H1 (cell line): ENCODE data around the gene TAF10. TPM values are rescaled to one million over a fixed set of nuclear protein-coding genes. Genes with fewer than 3 reads are reported as not detected.

Source experiments
- CTCF ChIA-PET: fragments of 300-600 bp; sonication (Branson Sonifier 250); formaldehyde crosslinking; loops from one replicate; lab custom pipeline; 2021; ENCODE audit not compliant: partially characterized antibody; lab: Charles Lee
- POLR2A ChIA-PET: fragments of 300-600 bp; sonication (Branson Sonifier 250); formaldehyde crosslinking; loops from one replicate; lab custom pipeline; 2021; ENCODE audit warnings: inconsistent platforms; ENCODE audit not compliant: partially characterized antibody; lab: Charles Lee
- DNase-seq, 2 experiments: peaks; one replicate each; pipeline versions ENCODE4 v3.0.0 to v3.0.0-alpha.2; 2010 to 2022; ENCODE audit warnings: low spot score in 2 of 2, low read depth in 1 of 2, mixed read lengths in 1 of 2
- FAIRE-seq: peaks from 2 replicates; lab custom pipeline; 2011; peaks lifted over from hg19 to GRCh38; lab: Jason Lieb, UNC
- H2AFZ ChIP-seq: 2 replicates; pipeline ENCODE4 v1.8.1; 2012; ENCODE audit warnings: low read length, inconsistent platforms
- H2AK5ac ChIP-seq: 2 replicates; pipeline ENCODE4 v1.6.1; 2013; ENCODE audit warnings: low read depth, low read length
- H2BK120ac ChIP-seq: replicated peaks from 2 replicates; pipeline ENCODE3; 2013; ENCODE audit warnings: low read depth, low read length, inconsistent platforms
- H2BK12ac ChIP-seq: 2 replicates; pipeline ENCODE4 v1.6.1; 2013; ENCODE audit warnings: low read depth, low read length
- H2BK15ac ChIP-seq: 2 replicates; pipeline ENCODE4 v1.6.1; 2013; ENCODE audit warnings: low read length
- H2BK20ac ChIP-seq: 2 replicates; pipeline ENCODE4 v1.6.1; 2013; ENCODE audit warnings: low read length
- H2BK5ac ChIP-seq: 2 replicates; pipeline ENCODE4 v1.6.1; 2013; ENCODE audit warnings: low read depth, low read length
- H3K14ac ChIP-seq: 2 replicates; pipeline ENCODE4 v1.6.1; 2013; ENCODE audit warnings: inconsistent platforms; ENCODE audit not compliant: insufficient read length
- H3K18ac ChIP-seq: 2 replicates; pipeline ENCODE4 v1.6.1; 2013; ENCODE audit warnings: low read length; ENCODE audit errors: extremely low read depth
- H3K23ac ChIP-seq: 2 replicates; pipeline ENCODE4 v1.6.1; 2013; ENCODE audit warnings: inconsistent platforms; ENCODE audit not compliant: insufficient read length
- H3K23me2 ChIP-seq: 2 replicates; pipeline ENCODE4 v1.6.1; 2013; ENCODE audit warnings: low read depth, low read length
- H3K27ac ChIP-seq: 2 replicates; pipeline ENCODE4 v1.6.1; 2011; ENCODE audit warnings: low read depth, low read length, inconsistent platforms
- H3K27me3 ChIP-seq, 4 experiments: replicated peaks in 1 of 4; 1 replicate in 1 of 4; 2 replicates in 3 of 4; pipeline versions ENCODE4 v1.6.1 to v1.8.1; 2011 to 2013; ENCODE audit warnings: low read length in 3 of 4, mild to moderate bottlenecking in 3 of 4, inconsistent platforms in 2 of 4, mixed read lengths in 2 of 4, moderate library complexity in 1 of 4; ENCODE audit not compliant: control insufficient read depth in 3 of 4, insufficient read depth in 3 of 4; ENCODE audit errors: extremely low read depth in 1 of 4
- H3K36me3 ChIP-seq, 4 experiments: 2 replicates each; pipeline versions ENCODE4 v1.6.1 to v1.8.1; 2011 to 2013; ENCODE audit warnings: mild to moderate bottlenecking in 4 of 4, low read length in 3 of 4, moderate library complexity in 2 of 4, control low read depth in 1 of 4, inconsistent platforms in 1 of 4; ENCODE audit not compliant: insufficient read depth in 4 of 4, control insufficient read depth in 2 of 4
- H3K4ac ChIP-seq: replicated peaks from 2 replicates; pipeline ENCODE3; 2013; ENCODE audit warnings: low read length, low read depth, mixed read lengths, inconsistent platforms; ENCODE audit not compliant: insufficient read length
- H3K4me1 ChIP-seq, 4 experiments: replicated peaks in 1 of 4; 1 replicate in 1 of 4; 2 replicates in 3 of 4; pipeline versions ENCODE4 v1.6.1 to v1.8.1; 2011 to 2013; ENCODE audit warnings: low read length in 3 of 4, inconsistent platforms in 2 of 4, mixed read lengths in 1 of 4; ENCODE audit not compliant: insufficient read depth in 4 of 4, control insufficient read depth in 3 of 4
- H3K4me2 ChIP-seq, 2 experiments: 2 replicates each; pipeline versions ENCODE4 v1.6.1 to v1.8.1; 2011 to 2013; ENCODE audit warnings: low read depth in 2 of 2, low read length in 2 of 2, control low read depth in 1 of 2, inconsistent platforms in 1 of 2, mild to moderate bottlenecking in 1 of 2; ENCODE audit not compliant: insufficient read depth in 1 of 2
- H3K4me3 ChIP-seq, 4 experiments: fragments of 200-600, 300-600 bp in 1 of 4; sonication (generic), shearing (Covaris generic), sonication (Bioruptor Twin) in 1 of 4; 2 replicates each; pipeline versions ENCODE4 v1.5.1 to v1.8.1; 2011 to 2016; ENCODE audit warnings: low read length in 4 of 4, low read depth in 3 of 4, control low read depth in 2 of 4, inconsistent platforms in 2 of 4, mild to moderate bottlenecking in 2 of 4, mixed read lengths in 1 of 4, moderate library complexity in 1 of 4; ENCODE audit not compliant: insufficient read depth in 2 of 4; ENCODE audit errors: extremely low read depth in 1 of 4
- H3K56ac ChIP-seq: replicated peaks from 2 replicates; pipeline ENCODE3; 2013; ENCODE audit warnings: low read depth, mild to moderate bottlenecking, mixed read lengths, low read length, inconsistent platforms; ENCODE audit not compliant: insufficient read length
- H3K79me1 ChIP-seq: 2 replicates; pipeline ENCODE4 v1.6.1; 2013; ENCODE audit warnings: low read depth, low read length, control low read depth
- H3K79me2 ChIP-seq, 2 experiments: 2 replicates each; pipeline versions ENCODE4 v1.6.1 to v1.8.1; 2012 to 2013; ENCODE audit warnings: low read length in 2 of 2, mild to moderate bottlenecking in 2 of 2, inconsistent platforms in 1 of 2; ENCODE audit not compliant: insufficient read depth in 2 of 2, control insufficient read depth in 1 of 2
- H3K9ac ChIP-seq, 4 experiments: replicated peaks in 1 of 4; 1 replicate in 1 of 4; 2 replicates in 3 of 4; pipeline versions ENCODE4 v1.6.1 to v1.8.1; 2011 to 2013; ENCODE audit warnings: low read depth in 3 of 4, low read length in 3 of 4, control low read depth in 2 of 4, mild to moderate bottlenecking in 2 of 4, moderate library complexity in 2 of 4, inconsistent platforms in 1 of 4; ENCODE audit errors: extremely low read depth in 1 of 4
- H3K9me3 ChIP-seq, 2 experiments: 2 replicates each; pipeline versions ENCODE4 v1.6.1 to v1.8.1; 2012 to 2013; ENCODE audit warnings: mild to moderate bottlenecking in 2 of 2, moderate library complexity in 2 of 2, control low read depth in 1 of 2, inconsistent platforms in 1 of 2, low read depth in 1 of 2, low read length in 1 of 2, mixed read lengths in 1 of 2; ENCODE audit not compliant: insufficient read depth in 2 of 2
- H4K20me1 ChIP-seq, 2 experiments: replicated peaks in 1 of 2; 2 replicates each; pipeline versions ENCODE3 to v1.8.1; 2011 to 2013; ENCODE audit warnings: inconsistent platforms in 2 of 2, low read length in 2 of 2, mild to moderate bottlenecking in 1 of 2; ENCODE audit not compliant: insufficient read depth in 2 of 2, control insufficient read depth in 1 of 2
- H4K5ac ChIP-seq: 2 replicates; pipeline ENCODE4 v1.6.1; 2013; ENCODE audit warnings: low read length, low read depth, mixed read lengths, inconsistent platforms; ENCODE audit not compliant: insufficient read length
- H4K8ac ChIP-seq: 2 replicates; pipeline ENCODE4 v1.8.0; 2013; ENCODE audit warnings: mild to moderate bottlenecking, moderate library complexity, low read length, inconsistent platforms; ENCODE audit not compliant: insufficient read depth; ENCODE audit errors: extremely low read depth
- H4K91ac ChIP-seq: replicated peaks from 2 replicates; pipeline ENCODE3; 2013; ENCODE audit warnings: low read length, mixed read lengths, inconsistent platforms; ENCODE audit not compliant: insufficient read length
- ASH2L ChIP-seq: fragments of 200-600, 300-600 bp; sonication (generic); IDR thresholded peaks from one replicate; pipeline ENCODE4 v1.7.1; 2017; ENCODE audit warnings: low read length
- BCL11A ChIP-seq, 2 experiments: IDR thresholded peaks; one replicate each; pipeline ENCODE4 v1.6.1; 2011; ENCODE audit warnings: low read depth in 2 of 2, low read length in 2 of 2, mild to moderate bottlenecking in 2 of 2
- BRCA1 ChIP-seq: IDR thresholded peaks from 2 replicates; pipeline ENCODE4 v1.6.1; 2012; ENCODE audit warnings: low read depth, low read length, improper control_type of control experiment
- CBX8 ChIP-seq: fragments of 300-800, 300-1000 bp; sonication (generic); IDR thresholded peaks from 2 replicates; pipeline ENCODE4 v1.7.1; 2016; ENCODE audit warnings: low read depth, low read length, borderline replicate concordance
- GTF2F1 ChIP-seq: IDR thresholded peaks from 2 replicates; pipeline ENCODE4 v1.6.1; 2012; ENCODE audit warnings: low read depth, low read length, improper control_type of control experiment, borderline replicate concordance
- HDAC2 ChIP-seq, 2 experiments: fragments of 300-600 bp in 1 of 2; sonication (generic) in 1 of 2; IDR thresholded peaks; 2 replicates each; pipeline ENCODE4 v1.6.1; 2011 to 2012; ENCODE audit warnings: low read depth in 2 of 2, low read length in 2 of 2, mild to moderate bottlenecking in 2 of 2, moderate library complexity in 2 of 2, borderline replicate concordance in 1 of 2, inconsistent platforms in 1 of 2
- JUN ChIP-seq: IDR thresholded peaks from 2 replicates; pipeline ENCODE4 v1.6.1; 2011; ENCODE audit warnings: low read depth, mild to moderate bottlenecking, improper control_type of control experiment, low read length
- JUND ChIP-seq: IDR thresholded peaks from 2 replicates; pipeline ENCODE4 v1.6.1; 2011; ENCODE audit warnings: mild to moderate bottlenecking, improper control_type of control experiment, low read length
- NRF1 ChIP-seq: IDR thresholded peaks from 2 replicates; pipeline ENCODE4 v1.6.1; 2011; ENCODE audit warnings: mild to moderate bottlenecking, low read depth, low read length, improper control_type of control experiment
- PHF8 ChIP-seq: fragments of 200-600 bp; sonication (generic); conservative IDR thresholded peaks from 2 replicates; pipeline ENCODE4 v1.7.1; 2012; ENCODE audit warnings: low read depth, mild to moderate bottlenecking, inconsistent platforms, low read length, moderate library complexity
- SIRT6 ChIP-seq: IDR thresholded peaks from one replicate; pipeline ENCODE4 v1.7.1; 2012; ENCODE audit warnings: low read length, inconsistent platforms
- SUZ12 ChIP-seq: fragments of 200-600 bp; sonication (generic); IDR thresholded peaks from 2 replicates; pipeline ENCODE4 v1.6.1; 2012; ENCODE audit warnings: mild to moderate bottlenecking, inconsistent platforms, low read length, moderate library complexity, mixed read lengths
- TEAD4 ChIP-seq: IDR thresholded peaks from 2 replicates; pipeline ENCODE4 v1.6.1; 2012; ENCODE audit warnings: low read depth, low read length, inconsistent platforms, mixed read lengths
- ZNF274 ChIP-seq: IDR thresholded peaks from 2 replicates; pipeline ENCODE4 v1.7.0; 2012; ENCODE audit warnings: low read length, borderline replicate concordance; ENCODE audit errors: extremely low read depth
- WGBS, 2 experiments: shearing (Covaris generic) in 1 of 2; methylation state at CpG; one replicate each; pipeline versions ENCODE4 v1.1.6 to v1.1.7; 2013 to 2015; ENCODE audit warnings: low lambda C conversion rate in 2 of 2, mixed read lengths in 2 of 2, inconsistent platforms in 1 of 2, low coverage in 1 of 2, missing lambda C conversion rate in 1 of 2; ENCODE audit not compliant: insufficient replicate concordance in 2 of 2, insufficient coverage in 1 of 2, insufficient read length in 1 of 2; ENCODE audit errors: extremely low coverage in 1 of 2, missing lambda C conversion rate in 1 of 2; 5-methylcytosine and 5-hydroxymethylcytosine counted together
- polyA plus RNA-seq, 7 experiments: library from polyadenylated mRNA; depleted of rRNA in 3 of 7; stranded (reverse) in 5 of 7; unstranded in 2 of 7; fragments of >200 nt in 5 of 7; fragments of 200-250 nt in 2 of 7; gene quantifications; 1 replicate in 5 of 7; 2 replicates in 1 of 7; 4 replicates in 1 of 7; pipeline versions ENCODE4 v1.2.1 to v1.2.3, GENCODE V29; 2011 to 2013; ENCODE audit warnings: missing spikeins in 2 of 7, mixed read lengths in 2 of 7
- total RNA-seq: library from RNA; stranded (reverse); fragmentation: NEBNext Ultra II Directional; extraction: Animal tissue kit (Norgen Biotek cat#: 25700); gene quantifications from 2 replicates; pipeline ENCODE4 v1.2.1, GENCODE V29; 2021

Gene TAF10
- total and polyA plus RNA-seq, 2 of the 8 experiments (the other 6 are each of a cell fraction or from before 2014, with no cell fraction given), result 128 to 213 TPM

DNA sequence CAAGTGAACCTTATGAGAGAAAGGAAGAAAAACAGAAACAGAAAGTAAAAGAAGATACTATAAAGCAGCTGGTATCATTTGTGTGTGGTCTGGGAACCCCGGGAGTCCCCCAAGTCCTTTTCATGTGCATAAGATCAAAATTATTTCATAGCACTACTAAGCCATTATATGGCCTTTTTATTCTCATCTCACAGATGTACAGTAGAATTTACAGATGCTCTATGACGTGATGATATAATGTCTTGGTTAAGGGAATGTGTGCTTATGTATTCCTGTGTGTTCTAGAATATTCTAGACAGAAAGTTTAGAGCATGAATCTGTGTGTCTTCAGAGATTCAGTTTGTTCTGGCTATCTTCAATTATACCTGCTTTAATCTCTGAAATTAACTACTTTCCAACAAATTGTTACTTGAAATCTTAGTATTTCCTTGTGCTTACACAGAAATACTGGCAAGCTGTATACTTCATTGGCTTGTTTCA is 15.8 kb upstream of the TAF10 start:
- WGBS, 2 experiments, result 85% methylated on average over 2 of the region's 2 CpGs; no CpG with 5 or more reads in 1 of the 2 experiments

More for the DNA sequence above, 15.8 kb upstream of the TAF10 start:
- FAIRE-seq (no peak), DNase-seq (no peak)
- Histone ChIP-seq H3K56ac (no peak overlapping the region), H3K4ac (no peak overlapping the region), H4K8ac (no peak overlapping the region), H4K5ac (no peak overlapping the region), H3K4me1 (peaks cover 0 to 6% (median 2%) of the 10 kb centered on the region in 4 experiments; a peak in 3 of 7 replicates), H2AK5ac (no peak overlapping the region), H3K79me2 (no peaks in the 10 kb centered on the region), H3K18ac (no peak overlapping the region), H3K23ac (no peak overlapping the region), H2BK15ac (no peak overlapping the region), H3K27me3 (peaks cover 13 to 43% (median 34%) of the 10 kb centered on the region in 4 experiments), H3K4me3 (no peak overlapping the region)
- POLR2A ChIA-PET, result interaction anchor here (1.1 to 1.9 kb wide), 4 partner anchors 9 to 54 kb away, joined by 3 to 9 read pairs (median 3); partner anchors contain the start of genes TAF10 and TPP1
- TF ChIP-seq GTF2F1 (no peak), TEAD4 (no peak), SUZ12 (no peak), JUND (no peak), BRCA1 (no peak), JUN (no peak), ZNF274 (no peak), PHF8 (no peak), BCL11A (IDR thresholded peaks at IDR 0.05; ENCODE audit: low read depth in 2 of 2, low read length in 2 of 2) (no peak), CBX8 (no peak), NRF1 (no peak), ASH2L (no peak), HDAC2 (IDR thresholded peaks at IDR 0.05; ENCODE audit: borderline replicate concordance in 1 of 2, low read depth in 2 of 2, low read length in 2 of 2) (no peak), SIRT6 (no peak)
- TF ChIP-seq, all 59 proteins: peak for 0
- Histone ChIP-seq H3K14ac (no peak overlapping the region), H2BK20ac (no peak overlapping the region), H3K23me2 (peaks cover 12% of the 10 kb centered on the region), H2AFZ (no peak overlapping the region), H3K79me1 (no peaks in the 10 kb centered on the region; the same call in none of the 2 replicates), H3K9ac (no peak overlapping the region), H4K20me1 (peaks cover 5 to 10% of the 10 kb centered on the region in 2 experiments), H3K36me3 (peaks cover 0 to 3% (median 1%) of the 10 kb centered on the region in 4 experiments; a peak in 3 of 8 replicates), H3K4me2 (no peak overlapping the region), H4K91ac (no peak overlapping the region), H3K9me3 (no peaks in the 10 kb centered on the region), H2BK120ac (no peak overlapping the region), H2BK5ac (no peak overlapping the region), H3K27ac (no peak overlapping the region), H2BK12ac (no peak overlapping the region)
- CTCF ChIA-PET, result interaction anchor here (1.3 to 1.8 kb wide), 3 partner anchors 9 to 55 kb away, joined by 3 to 6 read pairs (median 4); partner anchors contain the start of genes MRPL17 and TAF10
